NAMALWA (cell line): ENCODE measurements around the gene ANO1.

Source experiments
- DNase-seq: peaks from one replicate; pipeline ENCODE4 v3.0.0-alpha.2; 2015; ENCODE audit warnings: low spot score

ANO1 gene

DNA sequence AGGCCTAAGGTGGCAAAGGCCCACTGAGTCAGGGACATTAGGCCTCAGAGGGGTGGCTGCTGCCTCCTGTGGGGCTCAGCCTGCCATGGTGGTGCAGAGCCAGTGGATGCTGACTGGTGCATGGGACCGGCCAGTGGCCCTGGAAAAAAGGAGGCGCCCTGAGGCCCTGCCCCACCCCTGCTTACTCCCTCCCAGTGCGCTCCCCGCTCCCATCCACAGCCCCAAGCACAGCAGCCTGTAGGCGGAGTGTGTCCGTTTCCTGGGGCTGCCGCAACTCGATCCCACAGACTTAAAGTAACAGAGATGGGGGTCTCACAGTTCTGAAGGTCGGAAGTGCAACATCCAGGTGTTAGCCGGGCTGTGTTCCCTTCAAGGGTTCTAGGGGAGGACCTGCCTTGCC, 86.6 kb downstream of the ANO1 start:
- DNase-seq, result no peak

- DNase-seq, result no peak
Observed at GRCh38 chr11:70167120-70167519, 89.0 kb downstream of the ANO1 start.

DNA sequence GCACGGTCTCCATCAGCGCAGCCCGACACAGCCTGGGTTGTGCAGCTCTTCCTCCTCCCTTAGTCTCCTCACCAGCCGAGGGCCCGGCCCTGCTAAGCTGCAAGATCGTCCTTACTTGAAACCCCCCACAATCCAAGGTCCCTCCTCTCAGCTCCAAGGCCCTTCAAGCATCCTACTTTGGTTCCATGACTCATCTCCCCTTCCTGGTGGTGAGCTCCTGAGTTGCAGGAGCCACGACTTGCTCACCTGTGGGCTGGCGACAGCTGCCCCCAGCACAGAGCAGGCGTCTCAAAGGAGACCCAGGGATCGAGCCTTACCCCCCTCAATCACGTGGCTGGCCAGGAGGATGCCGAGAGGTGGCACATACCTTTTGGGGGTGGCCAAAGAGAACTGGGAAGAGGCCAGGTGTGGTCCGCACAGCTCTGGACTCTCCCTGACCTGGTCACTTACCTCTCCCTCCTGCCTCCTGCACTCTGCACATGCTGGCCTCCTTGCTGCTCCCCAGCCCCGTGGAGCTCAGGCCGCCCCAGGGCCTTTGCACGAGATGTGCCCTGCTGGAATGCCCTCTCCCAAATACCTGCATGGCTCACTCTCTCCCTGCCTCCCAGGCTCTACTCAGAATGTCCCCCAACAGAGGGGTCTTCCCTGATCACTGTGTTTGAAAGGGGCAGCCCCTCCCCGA, 89.7 kb downstream of the ANO1 start:
- no peak for DNase-seq

DNA sequence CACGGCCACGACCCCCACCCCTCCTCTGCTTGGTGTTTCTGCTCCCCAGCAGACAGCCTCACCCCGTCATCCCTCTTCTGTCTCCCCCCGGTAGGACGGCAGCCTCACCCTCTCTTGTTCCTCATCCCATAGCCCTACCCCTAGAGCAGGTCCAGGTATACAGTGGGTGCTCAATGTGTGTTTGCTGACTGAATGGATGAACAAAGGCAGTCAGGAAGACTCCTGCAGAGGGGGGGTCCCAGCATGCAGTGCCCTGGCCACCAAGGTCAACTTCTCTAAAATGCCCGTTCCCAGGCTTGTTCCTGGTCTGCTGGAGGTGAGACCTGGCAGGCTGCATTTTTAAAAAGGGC, 90.3 kb downstream of the ANO1 start:
- DNase-seq, result no peak

DNA sequence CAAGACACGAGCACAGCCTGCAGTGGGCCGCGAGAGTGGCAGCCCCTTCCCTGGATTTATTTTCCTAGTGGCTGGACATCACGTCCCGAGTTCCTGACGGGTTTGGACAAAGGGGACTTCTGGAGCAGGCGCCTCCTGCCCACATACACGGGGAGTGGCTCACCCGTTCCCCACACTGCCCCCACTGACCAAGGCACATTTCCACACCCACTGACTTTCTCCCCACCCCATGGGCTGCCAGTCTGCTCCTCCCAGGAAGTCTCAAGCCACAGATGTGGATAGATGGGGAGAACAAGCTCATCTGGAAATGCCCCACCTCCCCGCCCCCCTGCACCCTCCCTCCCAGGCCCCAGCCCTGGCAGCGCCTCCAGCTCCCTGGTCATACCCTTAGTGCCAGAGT, 91.0 kb downstream of the ANO1 start:
- DNase-seq, result no peak

GRCh38 chr11:70169632-70170031, 91.5 kb downstream of the ANO1 start:
- DNase-seq, result no peak

DNA sequence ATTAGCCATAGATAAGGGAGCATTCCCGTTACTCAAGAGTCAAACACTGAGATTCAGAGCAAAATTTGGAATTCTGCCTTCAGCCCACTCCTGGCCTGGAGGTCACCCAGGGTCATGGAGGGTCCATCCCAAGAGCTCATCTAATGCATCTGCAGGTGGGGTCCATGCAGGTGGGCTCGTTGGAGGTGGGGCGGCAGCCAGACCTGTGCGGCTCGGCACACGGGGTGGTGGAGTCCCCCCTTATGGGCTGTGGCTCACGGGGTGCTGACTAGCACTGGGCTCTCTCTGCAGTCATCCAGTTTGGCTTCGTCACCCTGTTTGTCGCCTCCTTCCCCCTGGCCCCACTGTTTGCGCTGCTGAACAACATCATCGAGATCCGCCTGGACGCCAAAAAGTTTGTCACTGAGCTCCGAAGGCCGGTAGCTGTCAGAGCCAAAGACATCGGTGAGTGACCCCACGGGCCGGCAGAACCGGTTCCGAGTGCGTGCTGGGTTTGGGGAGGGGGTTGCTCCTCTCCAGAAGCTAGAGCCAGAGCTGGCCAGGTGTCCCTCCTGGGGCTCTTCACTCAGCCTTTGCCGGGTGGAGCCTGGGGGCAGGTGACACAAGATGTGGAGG, 92.6 kb downstream of the ANO1 start:
- DNase-seq, result no peak

GRCh38 chr11:70173018-70173417, 94.9 kb downstream of the ANO1 start:
- no peak for DNase-seq

- DNase-seq, result no peak
Observed at GRCh38 chr11:70174547-70175235, 96.6 kb downstream of the ANO1 start.

DNA sequence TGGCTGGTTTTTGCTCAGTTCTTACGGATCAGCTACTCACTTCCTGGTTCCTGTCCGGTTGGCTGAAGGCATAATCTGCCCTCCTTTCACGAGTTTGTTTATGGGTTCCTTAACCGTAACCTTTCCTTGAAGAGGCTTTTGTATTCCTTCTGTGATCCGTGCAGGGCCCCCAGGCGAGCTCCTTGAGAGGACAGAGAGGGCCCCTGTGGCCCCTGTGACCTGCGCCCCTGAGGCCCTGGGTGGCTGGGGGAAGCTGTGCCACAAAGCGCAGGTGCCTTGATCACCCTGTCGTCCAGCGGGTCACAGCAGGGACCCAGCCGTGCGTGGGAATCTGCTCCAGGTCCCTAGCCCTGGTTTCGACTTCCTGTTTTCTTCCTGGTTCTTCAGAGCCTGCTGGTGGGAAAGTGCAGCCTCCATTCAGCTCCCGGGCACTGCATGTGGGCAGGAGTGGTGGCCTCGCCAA, 97.2 kb downstream of the ANO1 start:
- DNase-seq, result no peak

- DNase-seq, result peak; percentile 61
Observed at GRCh38 chr11:70176940-70177689, 99.0 kb downstream of the ANO1 start.

DNA sequence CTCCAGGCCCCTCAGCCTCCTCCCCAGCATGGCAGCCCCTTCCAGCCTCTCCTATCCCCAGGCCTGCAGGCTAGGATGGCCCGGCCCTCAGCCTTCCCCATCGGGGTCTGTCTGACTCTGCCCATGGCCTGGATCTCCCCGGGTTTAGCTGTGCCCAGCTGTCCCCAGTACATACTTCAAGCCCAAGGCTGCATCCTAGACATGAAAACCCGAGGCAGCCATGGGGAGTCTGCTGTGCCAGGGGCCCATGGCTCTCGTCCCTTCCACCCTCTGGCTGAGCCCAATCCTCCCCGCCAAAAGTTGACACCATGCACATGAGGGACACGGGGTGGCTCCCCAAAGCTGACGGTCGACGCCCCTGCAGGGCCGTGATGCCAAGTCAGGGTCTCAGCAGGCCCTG, 102.8 kb downstream of the ANO1 start:
- DNase-seq, result no peak

DNA sequence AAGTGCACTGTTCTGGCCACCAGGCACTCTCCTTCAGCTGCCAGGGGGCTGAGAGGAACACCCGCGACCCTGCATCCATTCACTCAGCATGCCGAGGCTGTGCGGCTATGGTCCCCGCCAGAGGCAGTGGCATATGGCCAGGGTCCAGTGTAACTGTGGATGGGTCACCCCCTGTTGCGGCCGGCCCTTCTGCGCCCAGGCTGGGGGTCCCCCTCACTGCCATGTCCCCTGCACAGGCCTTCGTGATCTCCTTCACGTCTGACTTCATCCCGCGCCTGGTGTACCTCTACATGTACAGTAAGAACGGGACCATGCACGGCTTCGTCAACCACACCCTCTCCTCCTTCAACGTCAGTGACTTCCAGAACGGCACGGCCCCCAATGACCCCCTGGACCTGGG, 104.1 kb downstream of the ANO1 start:
- DNase-seq, result no peak

- DNase-seq, result no peak
Observed at GRCh38 chr11:70183032-70183431, 104.9 kb downstream of the ANO1 start.

- DNase-seq, result no peak
Observed at GRCh38 chr11:70183483-70184176, 105.5 kb downstream of the ANO1 start.

DNA sequence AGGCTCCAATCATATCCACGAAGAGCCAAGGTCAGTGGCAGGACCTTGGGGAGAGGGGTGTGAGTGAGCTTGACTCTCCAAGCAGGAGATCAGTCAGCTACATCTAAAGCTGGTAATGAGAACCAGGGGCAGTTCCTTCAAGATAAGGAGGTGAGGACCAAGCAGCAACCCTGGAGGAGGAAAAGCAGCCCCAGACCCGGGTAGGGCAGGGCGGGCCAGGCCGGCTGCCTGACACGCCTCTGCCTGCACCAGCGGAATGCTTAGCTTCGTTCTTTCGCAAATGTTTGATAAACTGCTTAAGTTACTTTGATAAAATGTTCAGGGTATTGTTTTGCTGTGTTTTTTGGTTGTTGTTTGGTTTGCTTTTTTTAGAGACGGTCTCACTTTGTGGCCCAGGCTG, 106.3 kb downstream of the ANO1 start:
- no peak for DNase-seq

DNA sequence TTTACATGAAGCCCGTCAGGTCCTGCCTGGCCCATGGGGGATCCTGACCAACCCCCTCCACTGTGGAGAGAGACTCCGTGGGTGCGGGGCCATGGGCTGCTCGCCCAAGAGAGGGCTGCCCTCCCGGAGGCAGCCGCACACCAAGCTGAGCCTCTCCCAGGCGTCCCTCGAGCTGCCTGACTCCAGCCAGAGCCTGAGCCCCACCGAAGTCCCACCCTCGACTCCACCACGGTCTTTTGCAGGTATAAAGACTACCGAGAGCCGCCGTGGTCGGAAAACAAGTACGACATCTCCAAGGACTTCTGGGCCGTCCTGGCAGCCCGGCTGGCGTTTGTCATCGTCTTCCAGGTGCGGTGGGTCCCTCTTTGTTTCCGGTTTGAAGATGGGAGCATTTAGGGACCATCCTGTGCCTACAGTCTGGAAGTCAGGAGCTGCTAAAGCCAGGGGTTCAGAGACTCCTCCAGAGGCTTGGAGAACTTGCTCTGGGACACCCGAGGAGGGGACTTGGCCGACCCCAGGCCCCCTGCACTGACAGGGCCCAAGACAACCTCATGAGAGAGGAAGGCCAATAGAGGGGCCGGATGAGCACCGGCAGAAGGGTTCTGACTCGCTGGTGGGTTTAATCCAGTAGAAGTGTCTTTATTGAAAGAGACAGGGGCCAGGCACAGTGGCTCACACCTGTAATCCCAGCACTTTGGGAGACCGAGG, 107.4 kb downstream of the ANO1 start:
- DNase-seq, result no peak

DNA sequence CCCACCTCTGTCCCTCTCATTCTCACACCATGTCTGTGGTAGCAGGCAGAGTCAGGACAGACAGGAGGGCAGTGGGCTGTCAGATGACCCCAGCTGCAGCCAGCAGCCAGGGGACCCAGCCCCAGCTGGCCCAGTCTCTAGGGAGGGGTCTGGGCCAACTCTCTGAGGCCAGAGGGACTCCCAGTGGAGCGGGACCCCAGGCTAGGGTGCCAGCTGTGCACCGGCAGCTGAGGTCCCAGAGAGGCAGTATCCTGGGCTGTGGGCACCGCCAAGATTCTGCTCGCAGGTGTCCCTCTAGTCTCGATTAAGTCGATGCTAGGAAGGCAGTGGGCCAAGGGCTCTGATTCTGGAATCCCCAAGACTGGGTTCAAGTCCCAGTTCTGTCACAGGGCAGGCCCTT, 108.3 kb downstream of the ANO1 start:
- no peak for DNase-seq

GRCh38 chr11:70186936-70187335, 108.8 kb downstream of the ANO1 start:
- no peak for DNase-seq

- no peak for DNase-seq
Observed at GRCh38 chr11:70187771-70188170, 109.7 kb downstream of the ANO1 start.

DNA sequence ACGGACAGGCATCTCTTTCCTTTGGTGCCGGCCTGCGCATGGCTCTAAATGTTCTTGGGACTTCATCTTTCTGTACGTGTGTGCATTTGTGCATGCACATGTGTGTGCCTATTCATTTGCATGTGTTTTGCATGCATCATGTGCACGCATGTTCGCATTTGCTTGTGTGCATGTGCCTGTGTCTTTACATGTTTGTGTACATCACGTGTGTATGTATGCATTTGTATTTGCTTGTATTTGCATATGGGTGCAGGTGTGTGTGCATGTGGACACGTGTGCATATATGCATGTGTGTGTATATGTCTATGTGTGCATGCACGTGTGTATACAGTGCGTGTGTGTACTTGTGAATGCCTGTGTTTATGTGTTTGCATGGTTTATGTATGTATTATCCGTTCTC, 111.5 kb downstream of the ANO1 start:
- DNase-seq, result no peak
